ENCODE results near the gene FNTB.

DNA sequence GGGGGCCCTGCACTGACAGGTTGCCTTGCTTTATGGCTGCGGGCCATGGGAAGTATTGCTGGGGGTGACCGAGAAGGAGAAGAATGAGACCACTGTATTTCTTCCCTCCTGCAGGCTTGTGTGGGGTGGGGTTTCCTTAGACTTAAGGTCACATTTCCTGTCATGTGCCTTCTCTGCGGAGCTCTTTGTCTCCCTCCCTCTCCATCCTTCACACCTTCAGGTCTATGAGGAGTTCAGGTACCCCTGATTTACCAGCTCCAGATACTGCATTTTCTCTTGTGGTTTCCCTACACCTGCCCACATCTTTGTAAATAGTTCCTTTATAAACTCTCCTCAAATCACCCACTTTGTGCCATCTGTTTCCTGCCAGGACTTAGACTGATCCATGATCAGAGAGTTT, 3.6 kb downstream of the FNTB start:
- TF ChIP-seq, protein P1, sequence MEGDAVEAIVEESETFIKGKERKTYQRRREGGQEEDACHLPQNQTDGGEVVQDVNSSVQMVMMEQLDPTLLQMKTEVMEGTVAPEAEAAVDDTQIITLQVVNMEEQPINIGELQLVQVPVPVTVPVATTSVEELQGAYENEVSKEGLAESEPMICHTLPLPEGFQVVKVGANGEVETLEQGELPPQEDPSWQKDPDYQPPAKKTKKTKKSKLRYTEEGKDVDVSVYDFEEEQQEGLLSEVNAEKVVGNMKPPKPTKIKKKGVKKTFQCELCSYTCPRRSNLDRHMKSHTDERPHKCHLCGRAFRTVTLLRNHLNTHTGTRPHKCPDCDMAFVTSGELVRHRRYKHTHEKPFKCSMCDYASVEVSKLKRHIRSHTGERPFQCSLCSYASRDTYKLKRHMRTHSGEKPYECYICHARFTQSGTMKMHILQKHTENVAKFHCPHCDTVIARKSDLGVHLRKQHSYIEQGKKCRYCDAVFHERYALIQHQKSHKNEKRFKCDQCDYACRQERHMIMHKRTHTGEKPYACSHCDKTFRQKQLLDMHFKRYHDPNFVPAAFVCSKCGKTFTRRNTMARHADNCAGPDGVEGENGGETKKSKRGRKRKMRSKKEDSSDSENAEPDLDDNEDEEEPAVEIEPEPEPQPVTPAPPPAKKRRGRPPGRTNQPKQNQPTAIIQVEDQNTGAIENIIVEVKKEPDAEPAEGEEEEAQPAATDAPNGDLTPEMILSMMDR (IDR thresholded peaks at IDR 0.05): no peak
- no peak for TF ChIP-seq EZH2 (IDR thresholded peaks at IDR 0.05; ENCODE audit: borderline replicate concordance, insufficient read depth, low read depth, low read length, poor library complexity, severe bottlenecking)
